ENCODE data around the gene TTBK1.

The TTBK1 gene

DNA sequence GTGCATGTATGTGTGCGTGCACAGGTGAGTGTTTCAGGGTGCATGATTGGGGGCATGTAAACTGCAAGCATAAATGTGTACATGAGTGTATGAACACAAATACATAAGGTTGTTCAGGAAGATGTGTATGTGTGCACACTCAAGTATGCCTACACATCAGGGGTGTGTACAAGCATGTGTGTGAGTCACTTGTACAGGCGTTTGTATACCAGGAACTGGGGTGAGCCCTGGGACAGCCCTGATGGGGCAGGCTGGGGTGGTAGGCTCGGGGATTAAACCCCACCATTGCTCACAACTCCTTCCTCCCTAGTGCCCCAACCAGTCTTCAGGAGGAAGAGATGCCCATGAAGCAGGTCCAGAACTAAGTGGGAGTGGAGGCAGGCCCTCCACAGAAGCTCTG, 61.1 kb downstream of the TTBK1 start:
- TF ChIP-seq, protein P1, sequence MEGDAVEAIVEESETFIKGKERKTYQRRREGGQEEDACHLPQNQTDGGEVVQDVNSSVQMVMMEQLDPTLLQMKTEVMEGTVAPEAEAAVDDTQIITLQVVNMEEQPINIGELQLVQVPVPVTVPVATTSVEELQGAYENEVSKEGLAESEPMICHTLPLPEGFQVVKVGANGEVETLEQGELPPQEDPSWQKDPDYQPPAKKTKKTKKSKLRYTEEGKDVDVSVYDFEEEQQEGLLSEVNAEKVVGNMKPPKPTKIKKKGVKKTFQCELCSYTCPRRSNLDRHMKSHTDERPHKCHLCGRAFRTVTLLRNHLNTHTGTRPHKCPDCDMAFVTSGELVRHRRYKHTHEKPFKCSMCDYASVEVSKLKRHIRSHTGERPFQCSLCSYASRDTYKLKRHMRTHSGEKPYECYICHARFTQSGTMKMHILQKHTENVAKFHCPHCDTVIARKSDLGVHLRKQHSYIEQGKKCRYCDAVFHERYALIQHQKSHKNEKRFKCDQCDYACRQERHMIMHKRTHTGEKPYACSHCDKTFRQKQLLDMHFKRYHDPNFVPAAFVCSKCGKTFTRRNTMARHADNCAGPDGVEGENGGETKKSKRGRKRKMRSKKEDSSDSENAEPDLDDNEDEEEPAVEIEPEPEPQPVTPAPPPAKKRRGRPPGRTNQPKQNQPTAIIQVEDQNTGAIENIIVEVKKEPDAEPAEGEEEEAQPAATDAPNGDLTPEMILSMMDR (IDR thresholded peaks at IDR 0.05; ENCODE audit: borderline replicate concordance, insufficient read depth, low read depth, low read length): no peak
- no peak overlapping the region for H3K4me3 ChIP-seq (ENCODE audit: low read depth, low read length)

DNA sequence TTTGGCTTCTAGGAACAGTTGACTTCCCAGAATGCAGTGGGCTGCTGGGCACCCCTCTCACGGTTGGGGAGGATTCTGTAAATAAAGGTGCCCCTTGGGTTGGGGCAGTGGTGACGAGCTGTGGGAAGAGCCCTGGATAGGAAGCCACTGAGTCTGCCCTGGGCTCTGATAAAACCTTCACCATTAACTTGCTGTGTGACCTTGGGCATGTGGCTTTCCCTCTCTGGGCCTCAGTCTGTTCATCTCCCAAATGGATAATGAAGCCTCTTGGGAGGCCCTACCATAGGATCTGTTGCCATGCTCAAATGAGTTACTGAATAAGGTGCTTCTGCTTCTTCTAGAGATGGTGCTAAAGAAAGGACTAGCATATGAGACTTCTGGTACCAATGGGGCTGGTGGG, 61.6 kb downstream of the TTBK1 start:
- TF ChIP-seq, protein P1 (IDR thresholded peaks at IDR 0.05; ENCODE audit: borderline replicate concordance, insufficient read depth, low read depth, low read length): no peak
- no peak overlapping the region for H3K4me3 ChIP-seq (ENCODE audit: low read depth, low read length)

DNA sequence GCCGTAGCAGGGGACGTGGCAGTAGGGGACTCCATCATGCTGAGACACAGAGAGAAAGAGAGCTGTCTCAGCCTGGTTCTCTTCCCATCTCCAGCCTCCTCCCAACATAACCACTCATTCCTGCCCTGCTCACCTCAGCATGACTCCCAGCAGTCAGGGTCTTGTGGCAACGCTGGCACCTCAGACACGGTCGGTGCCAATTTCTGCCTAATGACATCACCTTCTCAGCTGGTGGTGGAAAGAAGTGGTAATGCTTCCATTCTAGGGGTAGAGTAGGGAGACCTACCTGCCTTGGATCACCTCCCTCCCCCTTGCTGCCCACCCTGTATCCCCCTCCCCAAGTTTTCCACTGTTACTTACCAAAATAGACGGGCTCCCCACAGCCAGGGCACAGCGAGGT, 62.8 kb downstream of the TTBK1 start:
- no peak overlapping the region for H3K4me3 ChIP-seq (ENCODE audit: low read depth, low read length)
- TF ChIP-seq, protein P1 (IDR thresholded peaks at IDR 0.05; ENCODE audit: borderline replicate concordance, insufficient read depth, low read depth, low read length): no peak

DNA sequence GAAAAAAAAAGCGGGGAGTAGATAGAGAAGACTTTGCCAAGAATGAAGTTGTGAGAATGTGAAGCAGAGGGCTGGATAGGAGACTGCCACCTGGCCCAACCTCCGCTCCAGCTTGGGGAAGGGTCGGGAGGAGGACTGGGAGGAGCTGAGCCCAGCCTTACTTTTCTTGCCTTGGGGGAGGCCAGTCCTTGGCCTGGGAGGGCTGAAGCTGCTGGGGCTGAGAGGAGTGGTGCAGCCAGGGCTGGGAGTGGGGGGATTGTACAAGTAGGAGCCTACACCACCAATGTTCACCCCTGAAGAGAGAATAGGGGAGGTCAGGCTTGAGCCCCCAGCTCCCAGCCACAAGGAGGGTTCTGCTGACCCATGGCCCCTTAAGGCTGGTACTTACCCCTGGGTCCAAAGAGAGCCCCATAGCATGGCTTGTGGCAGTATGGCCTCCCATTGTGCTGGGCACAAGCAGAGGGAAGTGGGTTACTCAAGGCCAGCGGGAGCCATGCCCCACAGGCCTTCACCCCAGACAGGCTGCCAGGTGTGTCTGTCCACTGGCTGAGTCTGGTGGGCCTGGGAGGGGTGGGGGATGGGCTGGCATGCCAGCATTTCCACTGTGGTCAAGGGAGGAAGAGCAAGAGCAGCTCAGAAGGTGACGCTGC, 64.3 kb downstream of the TTBK1 start:
- no peak overlapping the region for H3K4me3 ChIP-seq (ENCODE audit: low read depth, low read length)
- TF ChIP-seq, protein P1 (IDR thresholded peaks at IDR 0.05; ENCODE audit: borderline replicate concordance, insufficient read depth, low read depth, low read length): no peak

DNA sequence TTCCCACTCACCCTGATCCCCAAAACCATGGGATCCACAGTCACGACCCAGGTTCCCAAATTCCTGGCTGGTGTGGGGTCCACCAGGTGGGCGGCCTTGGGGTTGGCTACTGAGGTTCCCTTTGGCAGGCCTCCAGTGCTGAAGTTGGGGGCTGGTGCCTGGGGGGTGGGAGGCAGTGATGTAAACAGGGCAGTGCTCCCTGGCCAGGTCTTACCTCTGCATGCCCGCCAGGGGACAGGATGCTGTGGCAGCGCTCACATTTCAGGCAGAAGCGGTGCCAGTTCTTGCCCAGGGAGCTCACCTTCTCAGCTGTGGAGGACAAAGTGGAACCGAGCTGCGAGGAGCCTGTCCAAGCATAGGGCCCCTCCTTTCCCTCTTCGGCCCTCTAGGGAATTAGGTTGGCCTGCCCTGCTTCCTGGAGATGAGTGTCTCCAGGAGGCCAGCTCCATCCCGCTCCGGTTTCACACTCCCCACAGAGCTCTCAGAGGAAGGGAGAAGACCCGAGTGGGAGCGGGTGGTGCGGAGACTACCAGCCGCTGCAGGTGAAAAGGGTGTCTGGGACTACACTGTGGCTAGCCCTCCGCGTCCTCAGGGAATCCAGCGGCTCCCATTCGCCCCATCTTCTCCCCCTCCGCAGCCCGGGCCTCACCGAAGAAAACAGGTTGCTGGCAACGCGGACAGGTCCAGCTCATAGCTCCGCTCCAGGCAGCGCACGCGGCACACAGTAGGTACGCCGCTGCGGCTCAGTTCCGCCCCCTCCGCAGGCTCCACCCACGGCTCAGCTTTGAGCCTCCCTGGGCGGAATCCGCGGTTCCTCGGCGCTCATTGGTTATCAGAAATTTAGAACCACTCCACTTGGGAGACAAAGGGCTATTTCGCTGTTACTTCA, 65.1 kb downstream of the TTBK1 start, which contains the start of gene CRIP3:
Gene CRIP3 (minus strand): TSS at position 726 of the 889 bp plus-strand sequence. CDS start 34 bp downstream, at position 692.
- TF ChIP-seq, protein P1 (IDR thresholded peaks at IDR 0.05; ENCODE audit: borderline replicate concordance, insufficient read depth, low read depth, low read length): peak; percentile 67
- peak within 1 kb of the TSS; percentile 7 for H3K4me3 ChIP-seq (ENCODE audit: low read depth, low read length)

DNA sequence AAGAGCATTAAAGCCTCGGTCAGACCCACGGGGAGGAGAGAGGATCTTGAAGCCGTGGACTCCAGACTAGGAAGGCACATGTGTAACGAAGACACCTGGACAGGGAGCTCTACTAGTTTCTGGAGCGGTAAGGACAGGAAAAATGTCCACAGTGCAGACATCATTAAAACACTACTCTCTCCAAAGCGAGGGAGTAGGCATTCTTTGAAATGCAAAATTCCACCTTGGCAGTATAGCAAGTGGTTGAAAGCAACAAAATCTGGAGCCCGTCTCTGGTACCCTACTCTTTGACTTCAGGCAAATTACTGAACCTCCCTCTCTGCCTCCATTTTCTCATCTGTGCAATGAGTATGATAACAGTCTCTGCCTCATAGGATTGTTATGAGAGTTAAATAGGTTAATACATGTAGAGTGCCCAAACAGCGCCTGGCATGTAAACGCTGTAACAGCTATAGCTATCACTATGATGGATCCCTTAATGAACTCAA, 65.8 kb downstream of the TTBK1 start:
- peak overlapping the region; percentile 7 for H3K4me3 ChIP-seq (ENCODE audit: low read depth, low read length)
- TF ChIP-seq, protein P1 (IDR thresholded peaks at IDR 0.05; ENCODE audit: borderline replicate concordance, insufficient read depth, low read depth, low read length): no peak
